ENCODE data around the gene KLHL7.
"Not testable (repeated sequence)": the region's sequence is repeated elsewhere in the genome, so short reads cannot be mapped to it uniquely, and the experiment has no call there.

KLHL7 gene

DNA sequence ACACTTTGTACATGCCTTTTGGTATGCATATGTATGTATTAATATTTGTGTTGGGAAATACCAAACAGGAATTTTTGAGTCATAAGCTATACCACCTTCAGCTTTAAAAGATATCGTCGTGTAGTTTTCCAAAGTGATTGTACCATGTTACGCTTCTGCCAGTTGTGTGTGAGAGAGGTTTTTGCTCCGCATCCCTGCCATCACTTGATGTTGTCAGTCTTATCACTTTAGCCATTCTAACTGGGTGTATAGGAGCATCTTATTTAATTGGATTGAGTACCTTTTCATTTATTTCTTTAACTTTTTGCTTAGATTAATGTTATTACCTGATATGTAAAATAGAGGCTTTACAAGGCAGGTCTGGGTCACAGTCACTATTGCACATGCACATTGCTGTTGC lies 3.4 kb downstream of the KLHL7 start:
- no peak for DNase-seq (ENCODE audit: low read depth)

GRCh38 chr7:23109470-23109869 lies 3.9 kb downstream of the KLHL7 start:
- no peak for DNase-seq (ENCODE audit: low read depth)

GRCh38 chr7:23114896-23115295 lies 9.3 kb downstream of the KLHL7 start:
- no peak for DNase-seq (ENCODE audit: low read depth)

GRCh38 chr7:23115991-23116390 lies 10.4 kb downstream of the KLHL7 start:
- DNase-seq (ENCODE audit: low read depth), result no peak

DNA sequence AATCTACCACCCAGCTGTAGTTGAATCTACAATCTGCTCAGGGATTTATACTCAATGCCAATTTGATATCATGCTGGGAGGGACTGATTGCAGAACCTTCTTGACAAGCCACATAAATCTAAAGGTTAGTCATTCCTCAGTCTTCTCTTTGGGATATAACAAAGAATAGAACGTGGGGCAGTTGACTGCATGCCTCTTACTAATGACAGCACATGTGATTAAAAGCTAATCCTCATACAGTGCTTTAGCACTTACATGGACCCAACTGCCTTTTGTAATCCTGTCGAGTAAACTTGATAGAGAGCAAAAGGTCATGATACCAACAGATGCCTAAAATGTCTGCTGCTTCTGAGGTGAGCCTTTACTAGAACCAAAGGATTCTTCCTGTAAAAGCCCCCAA lies 12.3 kb downstream of the KLHL7 start:
- DNase-seq (ENCODE audit: low read depth), result no peak

DNA sequence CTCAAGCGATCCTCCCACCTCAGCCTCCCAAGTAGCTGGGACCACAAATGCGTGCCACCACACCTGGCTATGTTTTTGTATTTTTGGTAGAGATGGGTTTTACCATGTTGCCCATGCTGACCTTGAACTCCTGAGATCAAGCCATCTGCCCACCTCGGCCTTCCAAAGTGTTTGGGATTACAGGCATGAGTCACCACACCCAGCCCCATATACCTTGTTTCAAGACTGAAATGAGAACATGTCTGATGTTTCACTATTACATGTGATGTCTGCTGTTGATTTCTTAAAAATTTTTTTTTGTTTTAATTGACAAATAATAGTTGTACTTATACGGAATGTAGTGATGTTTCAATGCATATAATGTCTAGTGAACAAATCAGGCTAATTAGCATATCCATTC lies 14.5 kb downstream of the KLHL7 start:
- no peak for DNase-seq (ENCODE audit: low read depth)

- no peak for DNase-seq (ENCODE audit: low read depth)
Measured at GRCh38 chr7:23121165-23121564, 15.6 kb downstream of the KLHL7 start.

- no peak for DNase-seq (ENCODE audit: low read depth)
Measured at GRCh38 chr7:23123007-23123406, 17.4 kb downstream of the KLHL7 start.

- DNase-seq (ENCODE audit: low read depth), result no peak
Measured at GRCh38 chr7:23123465-23123864, 17.9 kb downstream of the KLHL7 start.

DNA sequence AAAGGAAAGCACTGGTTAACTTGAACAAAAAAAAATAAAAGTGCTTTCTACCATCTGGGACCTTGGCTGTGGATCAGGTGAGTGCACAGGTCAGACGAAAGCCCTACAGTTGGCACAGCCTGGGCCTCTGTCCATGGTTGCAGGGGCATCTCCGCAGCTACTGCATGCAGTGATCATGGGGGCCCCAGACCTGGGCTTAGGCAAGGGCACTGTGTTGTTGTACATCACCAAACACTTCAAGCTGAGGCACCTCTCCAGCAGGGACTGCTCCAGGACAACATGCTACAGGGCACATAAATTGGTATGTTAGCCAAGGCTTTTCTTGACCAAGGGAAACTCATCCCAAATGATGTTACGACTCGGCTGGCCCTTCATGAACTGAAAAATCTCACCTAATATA lies 23.5 kb downstream of the KLHL7 start:
- DNase-seq (ENCODE audit: low read depth), result no peak

DNA sequence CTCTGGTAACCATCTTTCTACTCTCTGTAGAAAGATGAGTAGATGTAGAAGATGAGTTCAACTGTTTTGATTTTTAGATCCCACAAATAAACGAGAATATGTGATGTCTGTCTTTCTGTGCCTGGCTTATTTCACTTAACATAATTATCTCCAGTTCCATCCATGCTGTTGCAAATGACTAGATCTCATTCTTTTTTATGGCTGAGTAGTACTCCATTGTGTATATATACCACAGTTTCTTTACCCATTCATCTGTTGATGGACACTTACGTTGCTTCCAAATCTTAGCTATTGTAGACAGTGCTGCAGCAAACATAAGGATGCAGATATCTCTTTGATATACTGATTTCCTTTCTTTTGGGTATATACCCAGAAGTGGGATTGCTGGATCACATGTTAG lies 26.2 kb downstream of the KLHL7 start:
- not testable (repeated sequence) for DNase-seq (ENCODE audit: low read depth)

- no peak for DNase-seq (ENCODE audit: low read depth)
Measured at GRCh38 chr7:23133797-23134196, 28.2 kb downstream of the KLHL7 start.

DNA sequence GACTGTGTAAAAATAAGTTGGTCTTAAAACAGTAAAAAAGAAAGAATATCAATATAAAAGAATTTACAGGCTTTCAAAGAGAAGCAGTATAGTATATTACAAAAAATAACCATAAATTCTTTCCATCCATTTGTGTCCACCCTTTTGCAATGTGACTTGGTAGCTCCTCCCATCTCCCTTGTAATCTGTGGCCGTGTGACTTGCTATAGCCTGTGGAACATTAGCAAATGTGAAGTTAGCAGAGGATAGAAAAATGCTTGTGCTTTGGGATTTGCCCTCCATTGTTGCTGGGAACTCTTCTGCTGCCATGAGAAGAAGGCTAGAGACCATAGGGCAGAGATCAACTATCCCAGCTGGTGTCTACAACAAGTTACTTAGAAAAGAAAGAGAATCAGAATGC lies 30.2 kb downstream of the KLHL7 start:
- no peak for DNase-seq (ENCODE audit: low read depth)

DNA sequence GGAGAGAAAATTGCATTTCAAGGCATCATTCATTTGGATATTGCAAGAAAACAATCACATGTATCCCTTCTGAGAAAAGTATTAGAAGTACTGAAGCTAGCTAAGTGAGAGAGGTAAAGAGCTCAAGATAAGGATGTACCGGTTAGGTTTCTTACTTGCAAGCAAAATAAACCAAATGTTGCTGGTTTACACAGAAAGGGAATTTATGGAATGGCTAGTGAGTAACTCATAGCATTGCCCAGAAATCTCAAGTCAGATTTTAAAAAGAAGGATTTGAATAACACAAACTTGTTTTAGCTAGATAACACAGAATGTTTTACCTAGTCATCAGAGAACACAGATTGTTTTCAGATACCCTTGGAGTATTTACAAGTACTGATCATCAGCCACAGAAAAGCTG lies 30.6 kb downstream of the KLHL7 start:
- DNase-seq (ENCODE audit: low read depth), result no peak

GRCh38 chr7:23157679-23158078 lies 52.1 kb downstream of the KLHL7 start:
- no peak for DNase-seq (ENCODE audit: low read depth)

GRCh38 chr7:23158546-23158945 lies 53.0 kb downstream of the KLHL7 start:
- DNase-seq (ENCODE audit: low read depth), result no peak

- no peak for DNase-seq (ENCODE audit: low read depth)
Measured at GRCh38 chr7:23161482-23161881, 55.9 kb downstream of the KLHL7 start.

DNA sequence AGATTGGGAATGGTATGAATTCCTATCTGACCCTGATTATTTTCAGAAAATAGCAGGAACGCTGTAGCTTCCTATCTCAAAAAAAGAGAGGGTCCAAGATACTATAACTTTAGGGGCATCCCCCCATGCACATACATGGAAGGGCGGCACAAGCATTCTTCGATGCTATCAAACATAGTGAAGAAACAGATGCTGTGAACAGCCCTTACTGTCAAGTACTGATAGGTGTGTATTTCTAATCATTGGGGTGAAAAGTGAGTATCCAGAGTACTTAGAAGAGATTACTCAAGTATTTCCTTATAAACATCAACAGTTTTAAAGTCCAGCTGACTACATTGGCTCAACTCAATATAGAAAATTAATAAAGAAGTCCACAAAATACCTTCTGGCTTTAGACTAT lies 59.3 kb downstream of the KLHL7 start:
- DNase-seq (ENCODE audit: low read depth), result no peak

GRCh38 chr7:23165316-23165715 lies 59.7 kb downstream of the KLHL7 start:
- no peak for DNase-seq (ENCODE audit: low read depth)

- no peak for DNase-seq (ENCODE audit: low read depth)
Measured at GRCh38 chr7:23167691-23168090, 62.1 kb downstream of the KLHL7 start.

- no peak for DNase-seq (ENCODE audit: low read depth)
Measured at GRCh38 chr7:23168111-23168885, 62.7 kb downstream of the KLHL7 start.

DNA sequence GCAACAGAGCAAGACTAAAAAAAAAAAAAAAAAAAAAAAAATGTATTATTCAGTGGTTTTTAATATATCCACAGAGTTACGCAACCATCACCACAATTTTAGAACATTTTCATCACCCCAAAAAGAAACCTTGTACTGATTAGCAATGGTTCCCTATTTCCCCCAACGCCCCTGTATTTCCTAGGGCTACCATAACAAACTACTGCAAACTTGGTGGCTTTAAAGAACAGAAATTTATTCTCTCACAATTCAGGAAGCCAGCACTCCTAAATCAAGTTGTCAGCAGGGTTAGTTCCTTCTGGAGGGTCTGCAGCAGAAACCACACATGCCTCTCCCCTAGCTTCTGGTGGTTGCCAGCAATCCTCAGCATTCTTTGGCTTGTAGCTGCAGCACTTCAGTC lies 70.4 kb downstream of the KLHL7 start:
- DNase-seq (ENCODE audit: low read depth), result no peak

DNA sequence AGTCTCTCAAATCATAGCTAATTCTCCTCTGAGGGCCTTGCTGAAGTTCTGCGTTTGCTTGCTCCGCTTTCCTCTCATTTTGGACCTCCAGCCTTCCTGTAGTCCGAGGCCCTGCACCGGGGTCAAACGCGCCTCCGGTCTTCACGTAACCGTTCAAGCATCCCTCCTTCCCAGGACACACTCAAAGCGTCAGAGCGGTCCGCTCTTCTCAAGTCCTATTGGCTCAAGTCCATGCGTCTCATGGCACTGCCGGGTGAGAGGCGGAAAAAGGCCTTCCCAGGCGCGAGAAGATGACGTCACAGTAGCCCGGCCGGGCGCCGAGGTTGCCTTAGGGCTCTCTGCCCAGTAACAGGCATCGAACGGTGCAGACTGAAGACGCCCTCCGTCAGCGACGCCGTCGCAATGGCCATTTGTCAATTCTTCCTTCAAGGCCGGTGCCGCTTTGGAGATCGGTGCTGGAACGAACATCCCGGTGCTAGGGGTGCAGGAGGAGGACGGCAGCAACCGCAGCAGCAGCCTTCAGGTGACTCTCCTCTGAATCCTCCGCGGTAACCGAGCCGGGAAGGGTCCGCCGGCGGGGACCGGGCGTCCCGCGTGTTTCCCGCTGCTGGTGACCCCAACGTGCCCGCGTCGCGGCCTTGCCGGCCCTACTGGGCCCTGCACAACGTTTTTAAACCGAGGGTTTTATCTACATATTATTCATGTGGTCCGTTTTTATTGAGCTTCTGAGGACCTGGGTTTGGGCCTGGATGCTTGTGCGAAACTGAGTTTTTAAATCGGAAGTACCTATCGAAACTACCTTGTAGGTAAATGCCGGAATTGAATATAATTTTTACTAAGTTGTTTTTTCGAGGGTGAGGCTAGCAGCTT lies 76.3 kb downstream of the KLHL7 start, which contains the start of gene NUP42:
NUP42 (plus strand) TSS at position 365 of the 870 bp plus-strand sequence; CDS start at position 403, 38 bp downstream.
- peak; percentile 92 for DNase-seq (ENCODE audit: low read depth)
